Activated CD4-positive, alpha-beta memory T cell treated with anti-CD3 and anti-CD28 coated beads, Interleukin-2, amount 10 ng/mL, durations not matched to agents 7 days and 5 days (primary cell): ENCODE data around the gene NPC1L1. TPM values are rescaled to one million over a fixed set of nuclear protein-coding genes. Genes with fewer than 3 reads are reported as not detected.

Experiments
- CTCF ChIA-PET: fragments of 350-600 bp; sonication (Branson Sonifier 250); formaldehyde crosslinking; loops from one replicate; lab custom pipeline; 2021; ENCODE audit warnings: antibody characterized with exemption, inconsistent platforms; lab: Charles Lee
- POLR2A ChIA-PET: fragments of 350-600 bp; sonication (Branson Sonifier 250); formaldehyde crosslinking; loops from one replicate; lab custom pipeline; 2021; ENCODE audit warnings: antibody characterized with exemption; lab: Charles Lee
- DNase-seq: peaks from one replicate; pipeline ENCODE4 v3.0.0-alpha.2; 2020
- H3K27ac Mint-ChIP-seq: one replicate; pipeline ENCODE4 v1.8.0; 2021; ENCODE audit warnings: mild to moderate bottlenecking, mixed read lengths
- H3K27me3 Mint-ChIP-seq: one replicate; pipeline ENCODE4 v1.8.0; 2021; ENCODE audit warnings: mixed read lengths
- H3K36me3 Mint-ChIP-seq: one replicate; pipeline ENCODE4 v1.8.0; 2021; ENCODE audit warnings: low read depth, mixed read lengths
- H3K4me1 Mint-ChIP-seq: one replicate; pipeline ENCODE4 v1.8.0; 2021; ENCODE audit warnings: mixed read lengths
- H3K4me3 Mint-ChIP-seq: one replicate; pipeline ENCODE4 v1.8.0; 2021; ENCODE audit warnings: mild to moderate bottlenecking, mixed read lengths
- H3K9me3 Mint-ChIP-seq: one replicate; pipeline ENCODE4 v1.8.0; 2021; ENCODE audit warnings: mixed read lengths
- total RNA-seq, 2 experiments: library from RNA; stranded (reverse); gene quantifications; one replicate each; pipeline ENCODE4 v1.2.3, GENCODE V29; 2021

Gene NPC1L1, protein sequence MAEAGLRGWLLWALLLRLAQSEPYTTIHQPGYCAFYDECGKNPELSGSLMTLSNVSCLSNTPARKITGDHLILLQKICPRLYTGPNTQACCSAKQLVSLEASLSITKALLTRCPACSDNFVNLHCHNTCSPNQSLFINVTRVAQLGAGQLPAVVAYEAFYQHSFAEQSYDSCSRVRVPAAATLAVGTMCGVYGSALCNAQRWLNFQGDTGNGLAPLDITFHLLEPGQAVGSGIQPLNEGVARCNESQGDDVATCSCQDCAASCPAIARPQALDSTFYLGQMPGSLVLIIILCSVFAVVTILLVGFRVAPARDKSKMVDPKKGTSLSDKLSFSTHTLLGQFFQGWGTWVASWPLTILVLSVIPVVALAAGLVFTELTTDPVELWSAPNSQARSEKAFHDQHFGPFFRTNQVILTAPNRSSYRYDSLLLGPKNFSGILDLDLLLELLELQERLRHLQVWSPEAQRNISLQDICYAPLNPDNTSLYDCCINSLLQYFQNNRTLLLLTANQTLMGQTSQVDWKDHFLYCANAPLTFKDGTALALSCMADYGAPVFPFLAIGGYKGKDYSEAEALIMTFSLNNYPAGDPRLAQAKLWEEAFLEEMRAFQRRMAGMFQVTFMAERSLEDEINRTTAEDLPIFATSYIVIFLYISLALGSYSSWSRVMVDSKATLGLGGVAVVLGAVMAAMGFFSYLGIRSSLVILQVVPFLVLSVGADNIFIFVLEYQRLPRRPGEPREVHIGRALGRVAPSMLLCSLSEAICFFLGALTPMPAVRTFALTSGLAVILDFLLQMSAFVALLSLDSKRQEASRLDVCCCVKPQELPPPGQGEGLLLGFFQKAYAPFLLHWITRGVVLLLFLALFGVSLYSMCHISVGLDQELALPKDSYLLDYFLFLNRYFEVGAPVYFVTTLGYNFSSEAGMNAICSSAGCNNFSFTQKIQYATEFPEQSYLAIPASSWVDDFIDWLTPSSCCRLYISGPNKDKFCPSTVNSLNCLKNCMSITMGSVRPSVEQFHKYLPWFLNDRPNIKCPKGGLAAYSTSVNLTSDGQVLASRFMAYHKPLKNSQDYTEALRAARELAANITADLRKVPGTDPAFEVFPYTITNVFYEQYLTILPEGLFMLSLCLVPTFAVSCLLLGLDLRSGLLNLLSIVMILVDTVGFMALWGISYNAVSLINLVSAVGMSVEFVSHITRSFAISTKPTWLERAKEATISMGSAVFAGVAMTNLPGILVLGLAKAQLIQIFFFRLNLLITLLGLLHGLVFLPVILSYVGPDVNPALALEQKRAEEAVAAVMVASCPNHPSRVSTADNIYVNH (N-terminal part only)
- not detected for total RNA-seq

DNA sequence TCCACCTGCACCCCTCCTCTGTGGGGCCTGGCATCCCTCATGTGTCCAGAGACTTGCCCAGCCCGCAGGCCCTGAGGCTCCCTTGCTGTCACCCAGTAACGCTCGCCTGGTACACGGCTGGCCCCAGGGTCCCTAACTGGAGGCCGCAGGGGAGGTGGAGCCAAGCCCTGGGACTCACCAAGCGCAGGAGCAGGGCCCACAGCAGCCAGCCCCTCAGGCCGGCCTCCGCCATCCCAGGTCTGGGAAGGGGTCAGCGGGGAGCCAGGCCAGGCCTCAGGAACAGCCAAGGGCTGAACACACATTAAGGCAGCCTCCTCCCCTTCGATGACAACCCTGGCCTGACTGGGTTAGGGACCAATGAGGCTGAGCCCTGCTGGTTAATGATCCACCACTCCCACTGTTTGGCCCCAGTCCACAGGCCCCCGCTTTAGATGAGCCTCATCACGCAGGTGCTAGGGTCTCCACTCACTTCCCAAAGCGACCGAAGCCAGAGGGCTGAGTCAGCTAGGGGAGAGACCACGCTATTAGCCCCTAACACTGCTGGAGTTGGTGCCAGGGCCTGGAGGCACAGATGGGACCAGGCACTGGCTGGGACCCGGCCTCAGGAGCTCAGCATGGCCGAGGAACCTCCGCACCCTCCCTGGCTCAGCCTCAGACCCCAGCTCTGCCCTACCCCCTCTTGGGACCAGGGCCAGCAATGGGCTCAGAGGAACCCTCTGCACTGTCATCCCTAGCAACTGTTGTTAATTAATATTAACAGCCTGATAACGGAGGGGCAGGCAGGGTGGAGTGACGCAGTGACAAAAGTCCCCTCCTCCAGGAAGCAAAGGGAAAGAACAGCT is at the start of gene NPC1L1:
NPC1L1 (minus strand) TSS at position 303 of the 842 bp plus-strand sequence; CDS start at position 232, 71 bp downstream.
- no peak for DNase-seq
- no peaks in the 10 kb centered on the region for H3K9me3 Mint-ChIP-seq
- no peaks in the 10 kb centered on the region for H3K36me3 Mint-ChIP-seq
- H3K4me3 Mint-ChIP-seq = no peak within 1 kb of the TSS
- ChIA-PET CTCF (no interaction called here), POLR2A (no interaction called here)
- H3K27me3 Mint-ChIP-seq = no peaks in the 10 kb centered on the region
- H3K27ac Mint-ChIP-seq = no peak within 1 kb of the TSS
- no peaks in the 10 kb centered on the region for H3K4me1 Mint-ChIP-seq

DNA sequence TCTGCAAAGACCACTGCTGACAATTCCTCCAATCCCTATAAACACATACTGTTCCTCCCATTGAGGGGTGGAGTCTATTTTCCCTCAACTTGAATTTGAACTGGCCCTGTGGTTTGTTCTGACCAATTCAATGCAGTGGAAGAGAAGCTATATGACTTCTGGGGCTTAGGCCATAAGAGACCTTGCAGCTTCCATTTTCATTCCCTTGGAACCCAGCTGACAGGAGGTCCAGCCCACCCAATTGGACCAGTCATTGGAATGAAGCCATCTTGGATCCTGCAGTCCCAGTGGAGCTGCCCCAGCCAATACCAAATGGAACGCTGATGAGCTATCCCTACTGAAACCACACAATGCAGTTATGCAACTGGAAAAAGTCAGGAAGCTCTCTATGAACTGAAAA is 49.8 kb upstream of the NPC1L1 start:
- H3K4me1 Mint-ChIP-seq = peaks cover 12% of the 10 kb centered on the region
- no peak for DNase-seq
- no peaks in the 10 kb centered on the region for H3K36me3 Mint-ChIP-seq
- no peak overlapping the region for H3K4me3 Mint-ChIP-seq
- ChIA-PET CTCF (interaction anchor here (0.7 to 1.2 kb wide), 2 partner anchors 10 to 63 kb away, joined by 3 read pairs; no protein-coding TSS in a partner anchor), POLR2A (interaction anchor here (0.9 to 2.8 kb wide), 4 partner anchors 9 to 257 kb away, joined by 4 to 17 read pairs (median 10); partner anchors contain the start of genes OGDH and TMED4)
- H3K27ac Mint-ChIP-seq = no peak overlapping the region
- H3K9me3 Mint-ChIP-seq = no peaks in the 10 kb centered on the region
- H3K27me3 Mint-ChIP-seq = peaks cover 9% of the 10 kb centered on the region

DNA sequence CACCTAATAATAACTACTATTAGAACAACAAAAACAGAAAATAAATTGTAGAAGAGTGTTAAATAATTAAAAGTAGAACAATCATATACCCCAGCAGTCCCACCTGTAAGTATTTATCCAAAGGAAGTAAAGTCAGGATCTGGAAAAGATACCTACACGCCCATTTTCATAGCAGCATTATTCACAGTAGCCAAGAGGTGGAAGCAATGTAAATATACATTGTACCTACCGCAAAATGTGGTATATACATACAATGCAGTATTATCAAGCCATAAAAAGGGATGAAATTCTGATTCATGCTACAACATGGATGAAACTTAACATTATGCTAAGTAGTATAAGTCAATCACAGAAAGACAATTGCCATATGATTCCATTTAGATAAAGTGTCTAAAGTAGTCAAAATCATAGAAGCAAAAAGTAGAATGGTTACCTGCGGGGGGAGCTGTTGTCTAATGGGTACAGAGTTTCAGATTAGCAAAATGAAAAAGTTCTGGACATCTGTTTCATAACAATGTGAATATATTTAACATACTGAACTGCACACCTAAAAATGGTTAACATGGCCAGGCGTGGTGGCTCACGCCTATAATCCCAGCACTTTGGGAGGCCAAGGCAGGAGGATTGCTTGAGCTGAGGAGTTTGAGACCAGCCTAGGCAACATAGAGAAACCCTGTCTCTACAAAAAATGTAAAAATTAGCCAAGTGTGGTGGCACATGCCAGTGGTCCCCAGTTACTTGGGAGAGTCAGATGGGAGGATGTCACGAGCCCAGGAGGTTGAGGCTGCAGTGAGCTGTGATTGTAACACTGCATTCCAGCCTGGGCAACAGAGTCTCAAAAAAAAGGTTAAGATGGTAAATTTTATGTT is 46.9 kb upstream of the NPC1L1 start:
- Mint-ChIP-seq H3K36me3 (no peaks in the 10 kb centered on the region), H3K4me1 (peaks cover 18% of the 10 kb centered on the region), H3K27me3 (peaks cover under 1% of the 10 kb centered on the region), H3K9me3 (no peaks in the 10 kb centered on the region), H3K27ac (peak overlapping the region; percentile 31), H3K4me3 (no peak overlapping the region)
- CTCF ChIA-PET = interaction anchor here (0.6 to 1.3 kb wide), 4 partner anchors 111 to 332 kb away, joined by 3 to 5 read pairs (median 4); no protein-coding TSS in a partner anchor
- POLR2A ChIA-PET = interaction anchor here (0.6 to 1.5 kb wide), 8 partner anchors 14 to 372 kb away, joined by 3 to 5 read pairs (median 3); partner anchors contain the start of genes DDX56 and H2AZ2
- peak; percentile 73 for DNase-seq

DNA sequence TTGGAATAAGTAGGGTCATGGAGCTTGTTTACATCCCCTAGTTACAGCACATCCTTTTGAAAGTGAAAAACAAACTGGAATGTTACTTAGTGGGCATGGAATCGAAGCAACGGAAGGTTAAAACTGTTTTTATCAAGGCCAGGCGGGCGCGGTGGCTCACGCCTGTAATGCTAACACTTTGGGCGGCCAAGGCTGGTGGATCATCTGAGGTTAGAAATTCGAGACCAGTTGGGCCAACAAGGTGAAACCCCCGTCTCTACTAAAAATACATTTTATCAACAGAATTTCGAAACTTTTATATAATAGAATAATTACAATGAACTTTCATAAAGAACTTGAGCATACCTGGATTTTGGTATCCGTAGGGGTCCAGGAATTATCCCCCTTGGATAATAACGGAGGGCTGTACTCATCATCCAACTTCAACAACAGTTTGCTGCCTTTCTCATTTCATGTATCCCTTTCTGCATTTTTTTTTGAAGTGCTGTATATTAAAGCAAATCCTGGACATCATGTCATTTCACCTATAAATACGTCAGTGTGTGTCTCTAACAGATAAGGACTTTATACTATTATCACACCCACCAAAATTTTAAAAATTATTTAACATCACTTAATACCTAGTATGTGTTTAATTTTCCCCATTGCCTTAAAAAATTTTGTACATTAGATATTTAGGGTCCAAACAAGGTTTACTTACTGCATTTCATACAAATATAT is 42.2 kb upstream of the NPC1L1 start:
- ChIA-PET POLR2A (interaction anchor here (0.7 to 5.3 kb wide), 18 partner anchors 8 to 396 kb away, joined by 3 to 96 read pairs (median 11); partner anchors contain the start of genes DDX56, H2AZ2, MYO1G and NUDCD3), CTCF (interaction anchor here (1.3 to 3.4 kb wide), 5 partner anchors 18 to 274 kb away, joined by 5 to 16 read pairs (median 7); no protein-coding TSS in a partner anchor)
- Mint-ChIP-seq H3K4me1 (peaks cover 47% of the 10 kb centered on the region), H3K36me3 (peaks cover 24% of the 10 kb centered on the region), H3K27me3 (no peaks in the 10 kb centered on the region), H3K9me3 (no peaks in the 10 kb centered on the region), H3K27ac (peak overlapping the region; percentile 85), H3K4me3 (peak overlapping the region; percentile 92)
- no peak for DNase-seq

DNA sequence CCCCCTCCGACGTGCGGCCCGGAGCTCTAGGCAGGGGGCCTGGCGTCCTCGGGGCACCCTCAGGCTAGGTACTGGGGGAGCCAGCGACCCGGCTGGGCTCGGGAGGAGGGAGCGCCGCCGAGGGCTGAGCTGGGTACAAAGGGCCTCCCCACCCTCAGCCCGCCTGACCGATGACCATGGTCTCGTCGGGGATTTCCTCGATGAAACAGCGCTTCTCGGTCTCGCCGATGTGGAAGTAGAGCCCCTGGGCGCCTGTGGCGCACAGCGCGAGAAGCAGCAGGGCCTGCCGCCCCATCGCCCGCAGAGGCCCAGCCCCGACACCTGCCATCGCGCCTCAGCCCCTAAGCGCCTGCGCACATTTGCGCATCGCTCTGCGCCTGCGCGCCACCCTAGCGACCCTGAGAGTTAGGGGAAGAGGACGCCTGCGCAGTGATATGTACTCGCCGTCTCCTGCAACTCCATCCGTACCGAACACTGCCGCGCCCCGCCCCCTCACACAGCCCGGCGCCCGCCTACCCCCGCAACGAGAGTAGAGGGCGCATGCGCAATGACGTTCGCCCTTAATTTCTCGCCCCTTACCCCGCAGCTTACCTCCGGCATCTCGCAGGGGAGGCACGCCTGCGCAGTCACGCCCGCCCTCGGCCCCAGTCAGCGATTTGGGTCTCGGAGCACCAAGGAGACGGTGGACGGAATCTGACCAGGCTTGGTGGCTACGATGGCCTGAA is 40.9 kb upstream of the NPC1L1 start, which contains the start of gene TMED4:
TMED4 (minus strand) TSS at position 353 of the 725 bp plus-strand sequence; CDS start at position 328, 25 bp downstream.
- peaks cover 30% of the 10 kb centered on the region for H3K36me3 Mint-ChIP-seq
- peak within 1 kb of the TSS; percentile 85 for H3K27ac Mint-ChIP-seq
- peak; percentile 100 for DNase-seq
- ChIA-PET CTCF (interaction anchor here (0.7 to 3.4 kb wide), 11 partner anchors 8 to 339 kb away, joined by 3 to 16 read pairs (median 5); partner anchors contain the start of gene DDX56), POLR2A (interaction anchor here (0.6 to 5.3 kb wide), 34 partner anchors 10 to 554 kb away, joined by 3 to 96 read pairs (median 4); partner anchors contain the start of genes DDX56, H2AZ2, MYO1G and NUDCD3)
- peak within 1 kb of the TSS; percentile 92 for H3K4me3 Mint-ChIP-seq
- H3K9me3 Mint-ChIP-seq = no peaks in the 10 kb centered on the region
- H3K4me1 Mint-ChIP-seq = peaks cover 42% of the 10 kb centered on the region
- H3K27me3 Mint-ChIP-seq = no peaks in the 10 kb centered on the region

DNA sequence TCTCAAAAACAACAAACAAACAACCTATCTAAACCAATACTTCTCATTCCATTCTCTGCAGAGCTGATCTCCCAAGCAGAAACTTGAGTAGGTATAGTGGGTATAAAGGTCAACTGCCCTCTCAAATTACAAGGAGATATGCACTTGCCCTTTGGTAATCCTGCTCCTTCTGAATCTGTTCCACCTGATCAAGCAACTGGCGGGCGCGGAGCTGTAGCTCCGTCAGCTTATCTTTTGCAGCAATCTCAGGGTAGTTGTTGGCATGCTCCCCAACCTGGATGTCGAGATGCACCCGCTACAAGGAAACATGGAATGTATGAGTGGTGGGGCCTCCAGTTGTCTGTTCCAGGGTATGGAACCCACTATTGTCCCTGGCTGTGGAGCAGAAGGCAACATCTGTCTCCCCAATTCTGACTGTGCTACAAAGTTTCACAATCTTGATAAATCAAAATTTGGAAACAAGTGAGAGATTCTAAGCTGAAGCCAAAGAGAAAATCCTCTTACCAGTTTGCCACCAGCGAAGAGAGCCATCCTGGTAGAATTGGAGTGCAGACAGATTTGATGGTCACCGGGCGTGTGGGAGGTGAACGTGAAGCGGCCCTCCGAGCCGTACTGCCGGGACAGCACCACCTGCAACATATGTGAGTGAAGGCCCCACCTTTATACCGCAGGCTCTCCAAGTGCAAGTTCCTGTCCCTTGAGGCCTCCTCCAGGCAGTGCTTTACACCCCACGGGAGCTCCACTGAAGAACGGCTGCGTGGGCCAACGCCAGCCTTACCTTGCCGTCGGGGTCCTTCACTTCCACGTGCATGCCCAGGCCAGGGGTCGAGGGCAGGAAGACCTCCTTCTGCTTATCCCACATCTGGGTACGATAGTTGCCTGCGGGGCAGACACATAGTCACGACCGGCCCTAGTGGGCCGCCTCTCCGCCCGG is 40.1 kb upstream of the NPC1L1 start:
- Mint-ChIP-seq H3K9me3 (no peaks in the 10 kb centered on the region), H3K4me1 (peaks cover 43% of the 10 kb centered on the region), H3K27me3 (no peaks in the 10 kb centered on the region), H3K36me3 (peaks cover 31% of the 10 kb centered on the region), H3K27ac (peak overlapping the region; percentile 85), H3K4me3 (peak overlapping the region; percentile 92)
- POLR2A ChIA-PET = interaction anchor here (0.7 to 5.3 kb wide), 28 partner anchors 9 to 555 kb away, joined by 3 to 96 read pairs (median 6); partner anchors contain the start of genes DDX56, H2AZ2, MYO1G and NUDCD3
- CTCF ChIA-PET = interaction anchor here (0.7 to 3.4 kb wide), 12 partner anchors 9 to 418 kb away, joined by 3 to 16 read pairs (median 4); no protein-coding TSS in a partner anchor
- DNase-seq = peak; percentile 59

DNA sequence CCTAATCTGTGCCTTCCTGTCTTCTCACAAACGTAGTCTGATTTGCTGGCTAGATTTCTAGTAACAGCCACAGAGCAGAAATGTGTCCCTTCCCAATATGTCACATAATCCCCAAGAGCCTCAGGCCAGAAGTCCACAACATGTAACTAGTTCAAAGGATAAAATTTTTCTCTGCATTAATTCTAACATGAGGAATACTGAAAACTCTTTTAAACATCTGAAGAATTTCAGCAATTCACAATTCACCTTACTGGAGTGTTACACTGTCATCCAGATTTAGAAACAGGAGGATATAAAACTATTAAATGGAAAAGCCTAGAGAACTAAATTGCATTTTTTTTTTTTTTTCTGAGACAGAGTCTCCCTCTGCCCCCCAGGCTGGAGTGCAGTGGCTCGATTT is 35.1 kb upstream of the NPC1L1 start:
- Mint-ChIP-seq H3K27me3 (no peaks in the 10 kb centered on the region), H3K4me3 (peak overlapping the region; percentile 1), H3K36me3 (peaks cover 68% of the 10 kb centered on the region), H3K4me1 (peaks cover 68% of the 10 kb centered on the region), H3K9me3 (no peaks in the 10 kb centered on the region), H3K27ac (peak overlapping the region; percentile 4)
- POLR2A ChIA-PET = no interaction called here
- CTCF ChIA-PET = interaction anchor here (1.5 kb wide), 1 partner anchor 11 kb away, joined by 3 read pairs; no protein-coding TSS in a partner anchor
- DNase-seq = no peak

DNA sequence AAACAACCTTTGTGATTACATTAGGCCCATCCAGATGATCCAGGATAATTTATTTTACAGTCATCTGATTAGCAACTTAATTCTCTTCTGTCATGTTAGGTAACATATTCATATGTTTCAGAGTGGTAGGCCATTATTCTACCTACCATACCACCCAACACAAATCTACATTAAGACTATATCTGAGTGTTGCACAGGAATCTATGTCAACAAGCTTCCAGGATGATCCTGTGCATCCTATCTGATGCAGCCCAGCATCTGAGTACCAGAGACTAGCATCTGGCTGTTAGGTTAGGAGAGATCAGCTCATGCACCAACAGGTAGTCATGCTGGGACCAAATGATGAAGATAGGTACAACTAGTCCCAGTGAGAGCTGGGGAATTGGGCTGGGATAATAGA is 33.9 kb upstream of the NPC1L1 start:
- peak overlapping the region; percentile 96 for H3K4me3 Mint-ChIP-seq
- H3K9me3 Mint-ChIP-seq = no peaks in the 10 kb centered on the region
- H3K27me3 Mint-ChIP-seq = no peaks in the 10 kb centered on the region
- peaks cover 56% of the 10 kb centered on the region for H3K4me1 Mint-ChIP-seq
- peaks cover 71% of the 10 kb centered on the region for H3K36me3 Mint-ChIP-seq
- ChIA-PET POLR2A (interaction anchor here (1.2 to 5.1 kb wide), 9 partner anchors 10 to 273 kb away, joined by 5 to 34 read pairs (median 9); partner anchors contain the start of genes H2AZ2, NUDCD3 and OGDH), CTCF (interaction anchor here (1.2 to 3.4 kb wide), 2 partner anchors 10 to 12 kb away, joined by 3 to 26 read pairs; no protein-coding TSS in a partner anchor)
- peak overlapping the region; percentile 87 for H3K27ac Mint-ChIP-seq
- DNase-seq = no peak
